B cell (primary cell): Measurements from ENCODE around the gene MCAM.

Experiments
- EZH2 ChIP-seq: IDR thresholded peaks from 2 replicates; pipeline ENCODE4 v1.6.1; 2012; ENCODE audit warnings: borderline replicate concordance, low read depth, mild to moderate bottlenecking, moderate library complexity, low read length; ENCODE audit not compliant: insufficient read depth, poor library complexity, severe bottlenecking
- TF ChIP-seq, protein P1 (sequence below): fragments of 200-600 bp; IDR thresholded peaks from one replicate; pipeline ENCODE4 v1.8.0; 2022; ENCODE audit warnings: antibody characterized with exemption, mild to moderate bottlenecking

DNA sequence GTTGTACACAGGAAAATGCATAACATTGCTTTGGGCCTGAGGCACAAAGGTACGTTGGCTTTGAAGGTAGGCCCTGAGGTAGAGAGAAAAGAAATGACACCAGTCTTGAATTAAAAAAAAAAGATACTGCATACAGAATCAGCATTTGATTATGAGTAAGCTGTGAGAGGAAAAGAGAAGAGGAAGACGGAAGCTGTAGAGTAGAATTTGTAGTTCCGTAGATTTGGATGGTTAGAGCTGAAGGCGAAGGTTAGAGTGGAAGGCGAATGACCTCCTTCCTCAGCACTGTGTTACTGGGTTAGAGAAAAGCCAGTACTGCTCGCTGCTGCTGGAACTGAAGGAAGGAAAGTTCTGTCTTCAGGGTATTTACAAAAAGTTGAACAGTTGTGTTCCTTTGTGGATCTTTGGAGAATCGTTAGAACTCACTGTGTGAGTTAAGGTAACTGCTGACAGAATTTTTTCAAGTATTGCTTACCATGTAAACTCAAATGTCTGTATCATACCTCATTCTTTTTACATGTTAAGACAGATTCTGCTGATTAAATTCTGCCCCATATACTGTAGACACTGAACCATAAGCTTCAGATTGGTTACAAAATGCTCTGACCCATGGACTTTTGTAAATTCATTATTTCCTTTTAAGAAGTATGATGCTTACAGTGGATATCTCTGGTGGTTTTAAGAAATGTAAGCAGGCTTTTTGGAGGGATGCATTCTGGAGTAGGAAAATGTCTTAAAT, 50.2 kb downstream of the MCAM start:
- no peak for TF ChIP-seq EZH2
- TF ChIP-seq, protein P1, sequence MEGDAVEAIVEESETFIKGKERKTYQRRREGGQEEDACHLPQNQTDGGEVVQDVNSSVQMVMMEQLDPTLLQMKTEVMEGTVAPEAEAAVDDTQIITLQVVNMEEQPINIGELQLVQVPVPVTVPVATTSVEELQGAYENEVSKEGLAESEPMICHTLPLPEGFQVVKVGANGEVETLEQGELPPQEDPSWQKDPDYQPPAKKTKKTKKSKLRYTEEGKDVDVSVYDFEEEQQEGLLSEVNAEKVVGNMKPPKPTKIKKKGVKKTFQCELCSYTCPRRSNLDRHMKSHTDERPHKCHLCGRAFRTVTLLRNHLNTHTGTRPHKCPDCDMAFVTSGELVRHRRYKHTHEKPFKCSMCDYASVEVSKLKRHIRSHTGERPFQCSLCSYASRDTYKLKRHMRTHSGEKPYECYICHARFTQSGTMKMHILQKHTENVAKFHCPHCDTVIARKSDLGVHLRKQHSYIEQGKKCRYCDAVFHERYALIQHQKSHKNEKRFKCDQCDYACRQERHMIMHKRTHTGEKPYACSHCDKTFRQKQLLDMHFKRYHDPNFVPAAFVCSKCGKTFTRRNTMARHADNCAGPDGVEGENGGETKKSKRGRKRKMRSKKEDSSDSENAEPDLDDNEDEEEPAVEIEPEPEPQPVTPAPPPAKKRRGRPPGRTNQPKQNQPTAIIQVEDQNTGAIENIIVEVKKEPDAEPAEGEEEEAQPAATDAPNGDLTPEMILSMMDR = no peak
